HEK293 (cell line): Measurements from ENCODE around the gene MTMR3.

Source experiments
- CTCF ChIP-seq: fragments of 450-650 bp; formaldehyde crosslinking; IDR thresholded peaks from 2 replicates; pipeline ENCODE4 v1.5.1; 2016; ENCODE audit warnings: missing biosample characterization, missing genetic modification characterization
- HOXC10 ChIP-seq: sonication (generic); formaldehyde crosslinking; IDR thresholded peaks from 2 replicates; pipeline ENCODE4 v1.8.1; 2023; ENCODE audit warnings: mild to moderate bottlenecking, missing genetic modification reagents
- TF ChIP-seq, protein P1 (sequence below): fragments of 450-650 bp; formaldehyde crosslinking; IDR thresholded peaks from 2 replicates; pipeline ENCODE4 v1.5.1; 2016; ENCODE audit warnings: missing biosample characterization, missing genetic modification characterization

- TF ChIP-seq CTCF (peak; percentile 39; the same call in 1 of the 2 replicates), HOXC10 (no peak)
- TF ChIP-seq, protein P1, sequence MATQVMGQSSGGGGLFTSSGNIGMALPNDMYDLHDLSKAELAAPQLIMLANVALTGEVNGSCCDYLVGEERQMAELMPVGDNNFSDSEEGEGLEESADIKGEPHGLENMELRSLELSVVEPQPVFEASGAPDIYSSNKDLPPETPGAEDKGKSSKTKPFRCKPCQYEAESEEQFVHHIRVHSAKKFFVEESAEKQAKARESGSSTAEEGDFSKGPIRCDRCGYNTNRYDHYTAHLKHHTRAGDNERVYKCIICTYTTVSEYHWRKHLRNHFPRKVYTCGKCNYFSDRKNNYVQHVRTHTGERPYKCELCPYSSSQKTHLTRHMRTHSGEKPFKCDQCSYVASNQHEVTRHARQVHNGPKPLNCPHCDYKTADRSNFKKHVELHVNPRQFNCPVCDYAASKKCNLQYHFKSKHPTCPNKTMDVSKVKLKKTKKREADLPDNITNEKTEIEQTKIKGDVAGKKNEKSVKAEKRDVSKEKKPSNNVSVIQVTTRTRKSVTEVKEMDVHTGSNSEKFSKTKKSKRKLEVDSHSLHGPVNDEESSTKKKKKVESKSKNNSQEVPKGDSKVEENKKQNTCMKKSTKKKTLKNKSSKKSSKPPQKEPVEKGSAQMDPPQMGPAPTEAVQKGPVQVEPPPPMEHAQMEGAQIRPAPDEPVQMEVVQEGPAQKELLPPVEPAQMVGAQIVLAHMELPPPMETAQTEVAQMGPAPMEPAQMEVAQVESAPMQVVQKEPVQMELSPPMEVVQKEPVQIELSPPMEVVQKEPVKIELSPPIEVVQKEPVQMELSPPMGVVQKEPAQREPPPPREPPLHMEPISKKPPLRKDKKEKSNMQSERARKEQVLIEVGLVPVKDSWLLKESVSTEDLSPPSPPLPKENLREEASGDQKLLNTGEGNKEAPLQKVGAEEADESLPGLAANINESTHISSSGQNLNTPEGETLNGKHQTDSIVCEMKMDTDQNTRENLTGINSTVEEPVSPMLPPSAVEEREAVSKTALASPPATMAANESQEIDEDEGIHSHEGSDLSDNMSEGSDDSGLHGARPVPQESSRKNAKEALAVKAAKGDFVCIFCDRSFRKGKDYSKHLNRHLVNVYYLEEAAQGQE (tag by site-specific recombination): no peak
Observed at GRCh38 chr22:29855611-29856181, 27.3 kb upstream of the MTMR3 start.
